ENCODE measurements around the gene CD38.
"Not testable (repeated sequence)": the region's sequence is repeated elsewhere in the genome, so short reads cannot be mapped to it uniquely, and the experiment has no call there.

Gene CD38

DNA sequence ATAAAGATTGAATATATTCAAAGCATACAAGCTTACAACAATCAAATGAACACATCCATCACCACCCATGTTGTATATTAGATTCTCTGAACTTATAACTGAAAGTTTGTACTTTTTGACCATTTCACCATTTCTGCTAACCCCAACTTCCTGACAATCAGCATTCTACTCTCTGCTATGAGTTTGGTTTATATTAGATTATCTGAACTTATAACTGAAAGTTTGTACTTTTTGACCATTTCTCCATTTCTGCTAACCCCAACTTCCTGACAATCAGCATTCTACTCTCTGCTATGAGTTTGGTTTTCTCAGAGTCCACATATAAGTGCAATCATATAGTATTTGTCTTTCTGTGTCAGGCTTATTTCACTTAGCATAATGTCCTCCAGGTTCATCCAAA lies 15.7 kb upstream of the CD38 start:
- not testable (repeated sequence) for DNase-seq (ENCODE audit: low read depth)

DNA sequence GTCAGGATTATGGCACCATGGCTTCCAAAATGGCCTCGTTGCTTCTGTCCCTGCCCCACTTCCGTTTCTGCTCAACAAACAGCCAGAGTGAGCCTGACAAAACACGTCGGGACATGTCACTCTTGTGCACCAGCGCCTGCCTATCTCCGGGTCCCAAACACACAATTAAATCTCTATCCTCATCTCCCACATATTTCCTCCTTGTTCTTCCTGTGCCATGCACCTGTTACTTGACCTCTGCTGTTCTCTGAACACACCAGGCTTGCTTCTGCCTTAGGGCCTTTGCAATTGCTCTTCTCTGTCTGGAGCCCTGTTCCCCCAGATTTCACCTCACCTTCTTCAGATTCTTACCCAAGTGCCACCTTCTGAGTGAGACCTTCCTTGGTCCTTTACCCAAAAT lies 12.7 kb upstream of the CD38 start:
- DNase-seq (ENCODE audit: low read depth) = no peak

DNA sequence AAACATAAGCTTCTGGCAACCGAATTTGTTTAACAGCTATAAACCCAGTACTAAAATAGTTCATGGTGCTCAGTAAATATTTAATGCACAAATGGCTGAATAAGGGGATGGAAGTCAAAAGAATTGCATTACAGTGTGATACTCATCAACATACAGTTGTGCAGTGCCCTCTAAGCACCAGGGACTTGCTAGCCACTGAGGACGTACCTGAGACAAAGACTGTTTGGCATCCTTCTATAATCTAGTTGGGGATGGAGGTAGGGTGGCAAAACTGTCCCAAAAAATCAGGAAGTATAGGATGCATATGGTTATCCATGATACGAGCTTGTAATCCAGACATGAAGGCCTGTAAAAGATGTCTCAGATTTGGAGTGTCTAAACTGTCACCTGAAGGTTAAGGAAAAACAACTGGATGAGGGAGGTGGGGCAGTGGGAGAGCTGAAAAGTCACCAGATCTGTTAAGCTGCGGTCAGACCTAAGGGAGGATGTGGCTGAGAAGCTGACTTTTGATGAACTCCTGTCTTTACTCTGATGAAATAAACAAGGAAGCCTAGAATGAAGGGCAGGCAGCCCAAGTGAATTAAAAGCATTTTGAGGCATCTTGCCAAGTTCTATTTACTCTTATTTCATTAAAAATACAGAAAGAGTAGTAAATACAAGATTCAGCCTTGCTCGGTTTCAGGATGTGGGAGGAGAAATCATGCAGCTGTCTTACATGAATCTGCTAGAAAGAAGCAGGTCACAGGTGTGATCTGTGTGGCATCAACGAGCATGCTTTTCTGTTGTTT lies 12.0 kb upstream of the CD38 start:
- no peak for DNase-seq (ENCODE audit: low read depth)

DNA sequence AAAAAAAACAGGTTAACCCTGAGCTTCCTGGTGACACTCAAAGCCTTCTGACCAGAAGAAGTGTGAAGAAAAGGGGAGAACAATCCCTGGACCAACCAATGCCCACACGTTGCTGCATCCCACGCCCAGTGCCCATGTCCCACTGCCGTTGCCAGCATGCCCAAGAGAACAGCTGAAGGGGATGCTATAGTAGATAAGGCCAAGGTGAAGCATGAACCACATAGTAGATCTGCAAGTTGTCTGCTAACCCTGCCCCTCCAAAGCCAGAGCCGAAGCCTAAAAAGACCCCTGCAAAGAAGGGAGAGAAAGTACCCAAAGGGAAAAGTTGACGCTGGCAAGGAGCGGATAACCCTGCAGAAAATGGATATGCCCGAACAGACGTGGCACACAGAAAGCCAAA lies 11.3 kb upstream of the CD38 start:
- DNase-seq (ENCODE audit: low read depth) = no peak

DNA sequence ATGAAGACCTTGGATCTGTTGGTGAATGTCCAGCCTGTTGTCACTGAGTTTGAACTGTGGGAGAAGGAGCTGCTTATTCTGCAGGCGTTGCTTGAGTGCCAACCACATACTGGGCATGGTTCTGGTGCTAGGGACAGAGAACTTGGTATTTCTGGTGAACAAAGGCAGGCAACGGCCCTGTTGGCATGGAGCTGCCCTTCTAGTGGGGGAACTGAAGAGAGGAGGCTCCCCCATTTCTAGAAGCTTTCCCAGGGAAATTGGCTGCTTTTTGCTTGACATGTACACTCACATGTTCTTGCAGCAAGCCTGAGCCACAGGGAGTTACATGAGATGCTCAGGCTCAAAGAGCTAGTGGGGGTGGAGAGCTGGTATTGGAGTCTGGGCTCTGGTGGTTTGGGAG lies 8.9 kb upstream of the CD38 start:
- DNase-seq (ENCODE audit: low read depth) = no peak

DNA sequence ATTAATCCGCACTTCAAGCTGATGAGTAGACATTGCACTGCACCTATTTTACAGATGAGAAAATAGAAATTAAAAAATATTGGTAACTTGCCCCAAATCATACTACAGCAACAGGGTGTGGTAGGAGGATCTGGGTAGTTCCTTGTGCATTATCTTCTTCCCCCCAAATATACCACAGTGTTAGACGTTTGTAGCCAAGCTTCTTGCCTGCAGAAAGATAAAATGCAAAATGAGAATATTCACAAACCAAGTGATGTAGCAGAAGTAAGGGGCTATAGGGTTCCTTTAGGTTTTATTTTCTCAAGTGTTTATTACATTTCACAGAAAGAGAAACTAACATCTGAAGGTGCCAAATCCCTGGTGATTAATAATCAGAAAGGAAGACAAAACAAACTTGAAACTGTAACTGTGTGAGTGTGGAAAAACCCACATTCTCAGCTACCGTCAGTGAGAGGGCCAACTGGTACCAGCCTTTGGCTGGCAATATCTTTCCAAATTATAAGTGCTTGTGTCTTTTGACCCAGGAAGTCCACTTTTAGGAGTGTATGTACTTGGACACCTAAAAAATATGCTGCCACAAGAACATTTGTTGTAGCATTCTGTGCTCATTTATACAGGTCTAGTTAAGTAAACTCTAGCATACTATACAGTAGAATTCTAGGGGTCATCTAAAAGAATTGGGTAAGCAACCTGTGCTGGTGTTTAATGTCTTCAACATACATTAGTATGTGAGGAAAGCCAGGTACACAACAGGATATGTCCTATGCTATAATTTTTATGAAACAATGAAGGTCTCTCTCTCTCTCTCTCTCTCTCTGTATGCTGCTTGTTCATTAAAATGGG lies 6.7 kb upstream of the CD38 start:
- DNase-seq (ENCODE audit: low read depth) = no peak

DNA sequence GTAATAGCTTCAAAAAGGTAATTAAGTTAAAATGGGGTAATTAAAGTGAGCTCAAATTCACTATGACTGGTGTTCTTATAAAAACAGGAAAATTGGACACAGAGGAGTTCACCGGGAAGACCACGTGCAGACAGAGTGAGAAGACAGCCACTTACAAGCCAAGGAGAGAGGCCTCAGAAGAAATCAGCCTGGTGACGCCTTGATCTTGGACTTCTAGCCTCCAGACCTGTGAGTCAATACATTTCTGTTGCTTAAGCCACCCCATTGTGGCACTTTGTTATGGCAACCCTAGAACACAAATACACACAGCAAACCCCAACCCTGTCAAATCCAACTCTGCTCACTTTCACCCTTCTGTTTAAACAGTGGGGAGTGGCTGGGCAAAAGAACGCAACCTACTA lies 4.1 kb upstream of the CD38 start:
- no peak for DNase-seq (ENCODE audit: low read depth)

DNA sequence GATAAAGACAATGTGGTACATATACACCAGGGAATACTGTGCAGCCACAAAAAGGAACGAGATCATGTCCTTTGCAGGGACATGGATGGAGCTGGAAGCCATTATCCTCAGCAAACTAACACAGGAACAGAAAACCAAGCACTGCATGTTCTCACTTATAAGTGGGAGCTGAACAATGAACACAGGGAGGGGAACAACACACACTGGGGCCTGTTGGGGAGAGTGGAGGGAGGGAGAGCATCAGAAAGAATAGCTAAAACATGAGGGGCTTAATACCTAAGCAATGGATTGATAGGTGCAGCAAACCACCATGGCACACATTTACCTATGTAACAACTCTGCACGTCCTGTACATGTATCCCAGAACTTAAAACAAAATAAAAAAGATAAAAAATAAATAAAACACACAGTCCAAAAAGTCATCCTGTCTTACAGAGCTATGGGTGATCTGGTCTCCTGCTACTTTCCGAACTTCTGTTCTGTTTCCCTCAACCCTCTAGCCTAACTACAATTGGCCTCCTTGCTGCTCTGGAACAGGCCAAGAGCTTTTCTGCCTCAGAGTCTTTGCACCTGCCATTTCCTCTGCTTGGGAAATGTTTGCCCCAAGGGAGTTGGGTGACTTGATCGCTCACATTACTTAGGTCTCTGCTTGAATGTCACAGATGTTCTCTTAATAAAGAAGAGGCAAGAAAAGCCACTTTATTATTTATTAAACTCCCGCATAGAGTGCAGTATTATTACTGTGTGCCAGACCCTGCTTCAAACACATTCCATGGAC lies 1.1 kb upstream of the CD38 start:
- DNase-seq (ENCODE audit: low read depth) = no peak

DNA sequence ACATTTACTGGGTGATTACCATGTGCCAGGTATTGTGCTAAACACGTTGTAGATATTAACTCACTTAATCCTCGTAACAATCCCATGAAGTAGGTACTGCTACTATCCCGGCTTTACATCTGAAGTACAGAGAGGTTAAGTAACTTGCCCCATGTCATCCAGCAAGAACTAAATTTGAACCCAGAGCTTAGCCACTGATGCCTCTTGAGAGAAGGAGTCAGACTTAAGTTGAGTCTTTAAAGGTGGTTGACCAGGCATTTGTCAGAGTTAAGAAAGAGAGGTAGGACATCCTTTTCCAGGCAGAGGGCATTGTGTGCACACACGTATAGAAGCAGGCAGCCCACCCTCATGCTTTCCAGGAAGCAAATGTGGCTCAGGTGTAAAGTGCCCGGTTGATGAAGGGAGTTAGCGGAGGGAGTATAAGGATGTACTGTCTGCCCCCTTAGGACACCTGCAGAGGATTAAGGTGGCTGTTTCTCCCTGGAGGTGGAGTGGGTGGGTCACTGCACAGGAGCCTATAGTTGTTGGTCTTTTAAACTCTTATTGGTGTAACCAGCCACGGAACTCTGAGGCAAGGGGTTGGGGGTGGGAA lies 335 bp upstream of the CD38 start:
- DNase-seq (ENCODE audit: low read depth) = no peak

DNA sequence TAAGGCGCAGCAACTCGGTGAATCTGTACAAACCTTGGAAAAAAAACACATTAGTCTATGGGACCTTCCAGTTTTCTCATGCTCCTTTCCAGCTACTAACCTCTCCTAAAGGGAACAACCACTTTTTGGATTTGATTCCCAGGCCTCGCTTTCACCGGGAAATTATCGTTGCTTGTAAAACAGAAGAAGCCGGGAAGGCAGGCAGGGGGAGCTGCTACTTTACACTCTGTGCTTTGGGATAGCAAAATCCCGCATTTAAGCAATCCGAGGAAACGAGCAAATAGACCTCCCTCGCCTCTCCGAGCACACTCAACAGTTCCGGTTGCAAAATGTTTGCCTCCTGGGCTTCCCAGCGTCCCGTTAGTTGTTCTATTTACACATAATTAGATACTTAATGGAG lies 1.2 kb downstream of the CD38 start:
- DNase-seq (ENCODE audit: low read depth) = no peak

DNA sequence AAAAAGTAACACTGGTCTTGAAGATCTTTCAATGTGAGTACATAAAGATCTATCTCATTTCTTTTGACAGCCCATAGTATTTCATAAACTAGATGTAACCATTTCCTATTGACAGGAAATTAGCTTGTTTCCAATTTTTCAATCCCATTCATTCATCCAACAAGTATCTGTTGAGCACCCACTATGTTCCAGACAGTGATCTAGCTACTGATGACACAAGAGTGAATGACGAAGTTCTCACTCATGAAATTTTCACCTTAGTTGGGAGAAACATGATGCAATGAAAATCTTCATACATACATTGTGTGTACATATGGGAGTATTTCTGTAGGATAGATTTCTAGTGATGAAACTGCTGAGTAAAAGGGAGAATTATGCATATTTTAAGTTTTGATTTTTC lies 1.7 kb downstream of the CD38 start:
- DNase-seq (ENCODE audit: low read depth) = no peak

DNA sequence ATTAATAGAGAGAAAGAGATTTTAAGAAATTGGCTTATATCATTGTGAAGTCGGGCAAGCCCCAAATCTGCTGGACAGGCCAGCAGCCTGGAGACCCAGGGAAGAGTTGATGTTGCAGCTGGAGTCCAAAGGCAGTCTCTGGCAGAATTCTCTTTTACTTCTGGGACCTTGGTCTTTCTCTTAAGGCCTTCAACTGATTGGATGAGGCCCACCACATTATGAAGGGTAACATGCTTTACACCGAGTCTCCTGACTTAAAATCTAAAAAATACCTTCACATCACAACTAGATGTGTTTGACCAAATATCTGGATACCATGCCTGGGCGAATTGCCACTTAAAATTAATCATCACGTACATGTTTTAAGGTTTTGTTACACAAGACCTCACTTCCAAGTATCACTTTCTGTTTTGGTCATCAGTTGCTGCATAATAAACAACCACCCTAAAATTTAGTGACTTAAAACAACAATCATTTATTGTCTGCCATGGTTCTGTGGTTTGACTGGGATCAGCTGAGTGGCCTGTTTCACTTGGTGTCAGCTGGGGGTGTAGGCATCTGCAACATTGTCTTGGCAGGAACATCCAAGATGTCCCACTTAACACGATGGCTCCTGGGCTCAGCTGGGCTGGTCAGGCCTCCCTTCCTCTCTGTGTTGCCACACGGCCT lies 3.4 kb downstream of the CD38 start:
- DNase-seq (ENCODE audit: low read depth) = no peak

DNA sequence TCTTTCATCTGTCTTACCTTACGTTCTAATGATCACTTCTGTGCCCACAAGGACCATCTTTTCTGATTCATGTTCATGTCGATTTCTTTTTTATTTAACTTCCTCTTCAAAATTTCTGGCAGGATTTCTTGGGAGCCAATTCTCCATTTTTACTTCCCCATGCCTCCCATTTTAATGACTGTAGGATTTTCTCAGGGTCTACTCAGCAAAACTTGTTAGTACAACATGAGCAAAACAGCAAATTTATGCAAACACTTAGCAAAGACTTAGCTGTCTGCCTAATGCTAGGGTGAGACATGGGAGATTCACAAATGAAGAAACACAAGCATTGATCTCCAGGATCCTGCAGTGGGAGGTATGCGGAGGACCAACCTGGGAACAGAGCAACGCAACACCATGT lies 5.5 kb downstream of the CD38 start:
- DNase-seq (ENCODE audit: low read depth) = no peak

DNA sequence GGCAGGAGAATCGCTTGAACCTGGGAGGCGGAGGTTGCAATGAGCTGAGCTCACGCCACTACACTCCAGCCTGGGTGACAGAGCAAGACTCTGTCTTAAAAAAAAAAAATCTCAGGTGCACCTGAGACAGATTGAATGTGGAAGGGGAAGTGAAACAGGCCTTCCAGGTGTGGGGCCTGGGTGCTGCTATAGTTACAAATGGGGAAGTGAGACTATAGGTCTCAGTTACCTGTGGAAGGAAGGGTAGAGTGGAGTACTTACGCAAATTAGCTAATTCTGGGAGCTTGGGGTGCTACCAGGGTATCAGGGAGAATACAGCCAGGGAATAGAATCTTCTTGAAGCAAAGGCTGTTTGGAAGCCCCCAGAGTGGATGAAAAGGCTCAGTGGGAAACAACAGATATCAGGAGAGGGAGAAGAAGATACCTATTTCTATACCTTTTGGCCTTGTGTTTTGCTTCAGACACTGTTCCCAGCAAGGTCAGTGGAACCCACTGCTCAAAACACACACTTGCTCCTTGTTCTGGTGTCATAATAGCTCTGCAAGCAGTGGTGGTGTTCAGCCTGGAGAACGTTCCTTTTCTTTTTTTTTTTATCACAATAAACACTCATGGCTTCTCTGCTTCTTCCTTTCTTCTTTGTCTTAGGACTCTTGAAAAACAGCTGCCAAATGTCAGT lies 7.0 kb downstream of the CD38 start:
- no peak for DNase-seq (ENCODE audit: low read depth)

DNA sequence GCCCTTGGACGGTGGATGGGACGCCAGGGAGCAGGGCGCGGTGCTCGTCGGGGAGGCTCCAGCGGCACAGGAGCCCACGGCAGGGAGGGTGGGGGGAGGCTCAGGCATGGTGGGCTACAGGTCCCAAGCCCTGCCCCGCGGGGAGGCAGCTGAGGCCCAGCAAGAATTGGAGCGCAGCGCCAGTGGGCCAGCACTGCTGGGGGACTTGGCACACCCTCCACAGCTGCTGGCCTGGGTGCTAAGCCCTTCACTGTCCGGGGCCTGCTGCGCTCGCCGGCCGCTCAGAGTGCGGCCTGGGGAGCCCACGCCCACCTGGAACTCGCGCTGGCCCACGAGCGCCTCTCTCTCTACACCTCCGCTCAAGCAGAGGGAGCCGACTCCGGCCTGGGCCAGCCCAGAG lies 8.6 kb downstream of the CD38 start:
- DNase-seq (ENCODE audit: low read depth) = no peak

DNA sequence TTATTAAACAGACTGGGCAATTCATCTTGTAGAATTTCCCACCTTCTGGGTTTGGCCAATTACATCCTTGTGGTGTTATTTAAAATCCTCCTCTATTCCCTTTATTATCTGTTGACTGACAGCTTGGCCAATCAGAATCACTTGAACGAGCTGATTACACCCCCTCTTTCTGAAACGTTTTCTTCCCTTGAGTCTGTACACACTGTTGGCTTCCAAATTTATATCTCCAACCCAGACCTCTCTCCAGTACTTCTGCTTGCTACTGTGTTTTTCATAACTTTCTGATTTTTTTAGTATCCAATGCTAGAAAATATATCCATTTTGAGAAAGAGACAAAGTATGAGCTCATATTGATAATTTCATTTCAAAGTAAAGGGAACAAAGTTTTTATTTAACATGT lies 14.8 kb downstream of the CD38 start:
- DNase-seq (ENCODE audit: low read depth) = no peak

DNA sequence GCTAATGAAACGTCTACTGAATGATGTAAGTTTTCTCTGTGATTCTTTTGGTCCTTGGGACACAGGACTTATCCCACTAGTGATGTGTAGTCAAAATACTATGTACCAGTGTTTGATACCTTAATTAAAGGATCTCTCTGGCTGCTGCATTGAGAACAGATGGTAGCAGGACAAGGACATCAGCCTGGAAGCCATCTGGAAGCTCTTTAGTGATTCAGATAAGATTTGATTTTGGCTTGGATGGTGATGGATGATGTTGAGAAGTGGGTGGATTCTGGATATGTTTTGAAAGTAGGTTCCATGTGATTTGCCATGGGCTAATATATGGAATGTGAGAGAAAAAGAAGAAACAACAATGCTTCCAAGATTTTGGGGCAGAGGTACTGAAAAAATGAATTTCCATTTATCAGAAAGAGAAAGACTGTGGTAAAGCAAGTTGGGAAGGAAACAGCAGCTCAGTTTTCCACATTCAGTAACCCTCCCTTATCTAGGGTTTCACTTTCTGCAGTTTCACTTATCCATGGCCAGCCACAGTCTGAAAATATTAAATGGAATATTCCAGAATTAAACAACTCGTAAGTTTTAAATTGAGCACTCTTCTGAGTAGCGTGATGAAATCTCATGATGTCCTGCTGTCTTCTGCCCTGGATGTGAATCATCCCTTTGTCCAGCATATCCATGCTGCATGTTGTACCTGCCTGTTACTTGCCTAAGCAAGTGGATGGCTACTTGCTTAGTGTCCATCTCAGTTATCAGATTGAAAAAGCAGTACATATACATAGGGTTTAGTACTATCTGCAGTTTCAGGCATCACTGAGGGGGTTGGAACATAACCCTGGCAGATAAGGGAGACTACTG lies 15.6 kb downstream of the CD38 start:
- DNase-seq (ENCODE audit: low read depth) = no peak

DNA sequence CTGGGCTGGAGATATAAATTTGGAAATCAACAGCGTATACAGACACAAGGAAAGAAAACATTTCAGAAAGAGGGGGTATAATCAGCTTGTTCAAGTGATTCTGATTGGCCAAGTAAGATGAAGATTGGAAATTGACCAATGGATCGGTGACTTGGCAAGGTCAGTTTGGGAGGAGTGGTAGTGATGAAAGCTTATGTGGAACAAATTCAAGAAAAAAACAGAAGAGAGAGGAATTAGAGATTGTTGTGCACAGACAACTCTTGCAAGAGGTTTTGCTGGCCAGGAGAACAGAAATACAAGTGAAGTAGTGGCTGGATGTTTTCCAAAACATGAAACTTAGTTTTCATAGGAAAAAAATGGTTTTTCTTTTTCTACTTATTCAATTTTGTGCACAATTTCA lies 16.3 kb downstream of the CD38 start:
- DNase-seq (ENCODE audit: low read depth) = no peak

DNA sequence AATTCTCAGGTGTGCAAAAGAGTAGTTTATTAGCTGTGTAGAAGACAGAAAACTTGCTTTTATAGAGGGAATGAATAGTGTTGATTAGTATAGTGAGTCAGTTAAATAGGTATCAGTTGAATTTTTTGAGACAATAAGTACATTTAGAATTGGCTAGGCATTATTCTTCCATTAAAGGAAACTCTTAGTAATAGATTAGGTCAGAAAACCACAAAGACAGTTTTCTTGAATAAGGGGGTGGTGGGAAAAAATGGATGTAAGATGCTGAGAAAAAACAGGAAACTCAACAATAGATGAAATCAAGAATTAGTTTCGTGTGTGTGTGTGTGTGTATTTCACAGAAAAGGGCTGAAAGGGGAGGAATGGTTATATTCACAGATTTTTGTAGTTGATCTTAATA lies 16.8 kb downstream of the CD38 start:
- DNase-seq (ENCODE audit: low read depth) = no peak

DNA sequence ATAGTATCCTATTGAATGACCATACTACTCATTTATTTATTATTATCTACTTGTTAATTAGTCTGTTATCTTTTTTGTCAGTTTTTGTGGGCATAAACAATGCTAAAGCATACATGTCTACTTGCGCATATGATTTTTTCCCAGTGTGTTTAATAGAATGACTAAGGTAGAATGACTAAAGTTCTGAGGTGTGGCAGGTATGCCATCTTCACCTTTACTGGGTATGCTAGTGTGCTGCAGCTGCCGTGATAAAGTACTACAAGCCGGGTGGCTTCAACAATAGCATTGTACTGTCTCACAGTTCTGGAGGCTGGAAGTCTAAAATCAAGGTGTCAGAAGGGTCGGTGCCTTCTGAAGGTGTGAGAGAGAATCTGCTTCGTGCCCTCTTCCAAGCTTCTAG lies 19.2 kb downstream of the CD38 start:
- DNase-seq (ENCODE audit: low read depth) = no peak

Data from activated T-cell treated with anti-CD3 and anti-CD28 coated beads for 24 hours (primary cell).